Neural crest cell (in vitro differentiated cells): Measurements from ENCODE around the gene SMO. TPM values are rescaled to one million over a fixed set of nuclear protein-coding genes. Genes with fewer than 3 reads are reported as not detected.
"Not testable (repeated sequence)": the region's sequence is repeated elsewhere in the genome, so short reads cannot be mapped to it uniquely, and the experiment has no call there.

Experiments
- DNase-seq: peaks from one replicate; pipeline ENCODE4 v3.0.0; 2021; ENCODE audit warnings: low read depth, mixed read lengths, low spot score
- H3K27ac Mint-ChIP-seq: one replicate; pipeline ENCODE4 v1.8.0; 2021; ENCODE audit warnings: mild to moderate bottlenecking, mixed read lengths; ENCODE audit not compliant: unreplicated experiment
- H3K27me3 Mint-ChIP-seq: 2 replicates; pipeline ENCODE4 v1.8.0; 2021; ENCODE audit warnings: low read depth, mild to moderate bottlenecking, mixed read lengths
- H3K36me3 Mint-ChIP-seq: 2 replicates; pipeline ENCODE4 v1.8.0; 2021; ENCODE audit warnings: low read depth, mild to moderate bottlenecking, mixed read lengths
- H3K4me1 Mint-ChIP-seq: 2 replicates; pipeline ENCODE4 v1.8.0; 2021; ENCODE audit warnings: mixed read lengths
- H3K4me3 Mint-ChIP-seq: one replicate; pipeline ENCODE4 v1.8.0; 2021; ENCODE audit warnings: mild to moderate bottlenecking, mixed read lengths
- H3K9me3 Mint-ChIP-seq: 2 replicates; pipeline ENCODE4 v1.8.0; 2021; ENCODE audit warnings: mixed read lengths
- CTCF ChIP-seq: fragments of 200-600 bp; sonication (generic); conservative IDR thresholded peaks from 2 replicates; pipeline ENCODE4 v1.5.0; 2021; ENCODE audit warnings: antibody characterized with exemption, mild to moderate bottlenecking
- total RNA-seq: library from RNA; stranded (reverse); gene quantifications from 2 replicates; pipeline ENCODE4 v1.2.1, GENCODE V29; 2021

Gene SMO
- total RNA-seq, 1 donor from 2014 or later: 119 TPM

- TF ChIP-seq CTCF: no peak
- DNase-seq: peak; percentile 15
- peaks cover 11% of the 10 kb centered on the region for H3K4me1 Mint-ChIP-seq
- peaks cover 30% of the 10 kb centered on the region for H3K36me3 Mint-ChIP-seq
- H3K27ac Mint-ChIP-seq: no peak overlapping the region
- H3K27me3 Mint-ChIP-seq: no peaks in the 10 kb centered on the region
- peak overlapping the region; percentile 0 for H3K4me3 Mint-ChIP-seq
- H3K9me3 Mint-ChIP-seq: no peaks in the 10 kb centered on the region
These were observed 25.4 kb downstream of the SMO start for GRCh38 chr7:129213828-129214227.

GRCh38 chr7:129215691-129216090, 27.3 kb downstream of the SMO start:
- Mint-ChIP-seq H3K4me1 (peaks cover 11% of the 10 kb centered on the region), H3K36me3 (peaks cover 23% of the 10 kb centered on the region)
- not testable (repeated sequence) for H3K27me3 Mint-ChIP-seq, DNase-seq, H3K4me3 Mint-ChIP-seq, H3K27ac Mint-ChIP-seq, H3K9me3 Mint-ChIP-seq

DNA sequence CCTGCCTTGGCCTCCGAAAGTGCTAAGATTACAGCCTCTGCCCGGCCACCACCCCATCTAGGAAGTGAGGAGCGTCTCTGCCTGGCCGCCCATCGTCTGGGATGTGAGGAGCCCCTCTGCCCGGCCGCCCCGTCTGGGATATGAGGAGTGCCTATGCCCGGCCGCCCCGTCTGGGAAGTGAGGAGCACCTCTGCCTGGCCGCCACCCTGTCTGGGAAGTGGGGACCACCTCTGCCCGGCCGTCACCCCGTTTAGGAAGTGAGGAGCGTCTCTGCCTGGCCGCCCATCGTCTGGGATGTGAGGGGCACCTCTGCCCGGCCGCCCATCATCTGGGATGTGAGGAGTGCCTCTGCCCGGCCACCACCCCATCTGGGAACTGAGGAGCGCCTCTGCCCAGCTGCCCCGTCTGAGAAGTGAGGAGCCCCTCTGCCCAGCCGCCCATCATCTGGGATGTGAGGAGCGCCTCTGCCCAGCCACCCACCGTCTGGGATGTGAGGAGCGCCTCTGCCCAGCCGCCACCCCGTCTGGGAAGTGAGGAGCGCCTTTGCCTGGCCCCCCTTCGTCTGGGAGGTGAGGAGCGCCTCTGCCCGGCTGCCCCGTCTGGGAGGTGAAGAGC, 27.8 kb downstream of the SMO start:
- H3K9me3 Mint-ChIP-seq: not testable (repeated sequence)

DNA sequence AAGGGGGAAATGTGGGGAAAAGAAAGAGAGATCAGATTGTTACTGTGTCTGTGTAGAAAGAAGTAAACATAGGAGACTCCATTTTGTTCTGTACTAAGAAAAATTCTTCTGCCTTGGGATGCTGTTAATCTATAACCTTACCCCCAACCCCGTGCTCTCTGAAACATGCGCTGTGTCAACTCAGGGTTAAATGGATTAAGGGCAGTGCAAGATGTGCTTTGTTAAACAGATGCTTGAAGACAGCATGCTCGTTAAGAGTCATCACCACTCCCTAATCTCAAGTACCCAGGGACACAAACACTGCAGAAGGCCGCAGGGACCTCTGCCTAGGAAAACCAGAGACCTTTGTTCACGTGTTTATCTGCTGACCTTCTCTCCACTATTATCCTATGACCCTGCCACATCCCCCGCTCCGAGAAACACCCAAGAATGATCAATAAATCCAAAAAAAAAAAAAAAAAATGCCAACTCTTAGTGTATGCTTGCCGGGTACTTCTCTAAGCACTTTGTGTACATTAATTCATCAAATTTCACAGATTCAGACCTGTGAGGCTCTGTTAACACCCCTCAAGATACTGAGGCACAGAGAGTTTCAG, 28.5 kb downstream of the SMO start:
- H3K27me3 Mint-ChIP-seq, H3K4me3 Mint-ChIP-seq, H3K9me3 Mint-ChIP-seq, H3K27ac Mint-ChIP-seq, DNase-seq: not testable (repeated sequence)
- Mint-ChIP-seq H3K36me3 (peaks cover 22% of the 10 kb centered on the region), H3K4me1 (peaks cover 11% of the 10 kb centered on the region)

More for the DNA sequence above, 27.8 kb downstream of the SMO start:
- not testable (repeated sequence) for H3K27ac Mint-ChIP-seq, H3K4me3 Mint-ChIP-seq, DNase-seq, H3K27me3 Mint-ChIP-seq
- Mint-ChIP-seq H3K36me3 (peaks cover 22% of the 10 kb centered on the region), H3K4me1 (peaks cover 11% of the 10 kb centered on the region)

DNA sequence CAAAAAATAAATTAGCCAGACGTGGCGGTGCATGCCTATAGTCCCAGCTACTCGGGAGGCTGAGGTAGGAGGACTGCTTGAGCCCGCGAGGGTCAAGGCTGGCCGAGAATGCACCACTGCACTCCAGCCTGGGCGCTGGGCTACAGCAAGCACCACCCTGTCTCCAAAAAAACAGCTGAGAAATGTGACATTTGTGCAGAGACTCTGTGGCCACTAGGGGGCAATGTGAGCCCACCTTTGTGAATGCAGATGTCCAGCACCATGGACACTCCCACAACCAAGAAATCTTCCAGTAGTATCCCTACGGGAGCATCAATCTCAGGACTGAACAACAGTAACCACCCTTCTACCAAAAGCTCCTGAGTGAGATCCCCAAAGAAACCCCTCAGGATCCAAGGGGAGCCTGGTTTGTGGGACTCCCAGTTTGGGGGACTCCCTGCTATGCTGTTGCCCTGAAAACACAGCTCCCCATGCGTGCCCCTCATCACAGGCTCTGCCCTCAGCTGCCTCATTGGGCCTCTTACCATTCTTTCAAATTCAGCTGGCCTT, 30.2 kb downstream of the SMO start:
- H3K36me3 Mint-ChIP-seq: peaks cover 18% of the 10 kb centered on the region
- peaks cover 14% of the 10 kb centered on the region for H3K4me1 Mint-ChIP-seq
- peak; percentile 96 for TF ChIP-seq CTCF
- no peaks in the 10 kb centered on the region for H3K9me3 Mint-ChIP-seq
- peak; percentile 86 for DNase-seq
- H3K27ac Mint-ChIP-seq: no peak overlapping the region
- H3K27me3 Mint-ChIP-seq: no peaks in the 10 kb centered on the region
- H3K4me3 Mint-ChIP-seq: peak overlapping the region; percentile 77

DNA sequence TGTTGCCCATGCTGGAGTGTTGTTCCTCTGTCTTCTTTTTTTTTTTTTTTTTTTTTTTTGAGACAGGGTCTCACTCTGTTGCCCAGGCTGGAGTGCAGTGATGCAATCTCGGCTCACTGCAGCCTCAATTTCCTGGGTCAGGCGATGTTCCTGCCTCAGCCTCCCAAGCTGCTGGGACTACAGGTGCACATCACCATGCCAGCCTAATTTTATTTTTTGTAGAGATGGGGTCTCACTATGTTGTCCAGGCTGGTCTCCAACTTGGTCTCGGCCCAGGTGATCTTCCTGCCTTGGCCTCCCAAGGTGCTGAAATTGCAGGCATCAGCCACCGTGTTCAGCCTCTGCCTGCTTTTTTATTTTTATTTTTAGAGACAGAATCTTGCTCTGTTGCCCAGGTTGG, 30.7 kb downstream of the SMO start:
- H3K4me3 Mint-ChIP-seq, H3K27ac Mint-ChIP-seq, H3K27me3 Mint-ChIP-seq, DNase-seq, H3K9me3 Mint-ChIP-seq: not testable (repeated sequence)
- Mint-ChIP-seq H3K36me3 (peaks cover 14% of the 10 kb centered on the region), H3K4me1 (peaks cover 12% of the 10 kb centered on the region)

- Mint-ChIP-seq H3K4me1 (peaks cover 28% of the 10 kb centered on the region), H3K4me3 (peak overlapping the region; percentile 63), H3K27me3 (peaks cover 6% of the 10 kb centered on the region), H3K27ac (no peak overlapping the region), H3K9me3 (no peaks in the 10 kb centered on the region), H3K36me3 (peaks cover 3% of the 10 kb centered on the region)
- TF ChIP-seq CTCF: no peak
- no peak for DNase-seq
These were observed 33.6 kb downstream of the SMO start for GRCh38 chr7:129222064-129222463.
